Mucosa of gallbladder (tissue), 1 donor: Measurements from ENCODE around the gene TPRG1L. TPM values are rescaled to one million over a fixed set of nuclear protein-coding genes. Genes with fewer than 3 reads are reported as not detected.
"Not testable (repeated sequence)": the region's sequence is repeated elsewhere in the genome, so short reads cannot be mapped to it uniquely, and the experiment has no call there.

Source experiments
- DNase-seq: peaks from one replicate; pipeline ENCODE4 v3.0.0-alpha.2; 2020; ENCODE audit warnings: low spot score
- total RNA-seq: library from RNA; stranded (reverse); gene quantifications from one replicate; pipeline ENCODE4 v1.2.1, GENCODE V29; 2021
- donor health status: DM: no; HTN: no; CAD: no.

Gene TPRG1L
- total RNA-seq = 96.5 TPM

- peak; percentile 98 for DNase-seq
Observed at GRCh38 chr1:3624200-3625136, at the start of gene TPRG1L. Gene TPRG1L (plus strand): TSS chr1:3625015. CDS start chr1:3625073, 58 bp downstream.

- not testable (repeated sequence) for DNase-seq
Observed at GRCh38 chr1:3575515-3575914, 49.3 kb upstream of the TPRG1L start.

- no peak for DNase-seq
Observed at GRCh38 chr1:3575993-3576392, 48.8 kb upstream of the TPRG1L start.

- peak; percentile 17 for DNase-seq
Observed at GRCh38 chr1:3577300-3577699, 47.5 kb upstream of the TPRG1L start.

GRCh38 chr1:3577711-3578432 is 46.9 kb upstream of the TPRG1L start:
- DNase-seq = no peak

GRCh38 chr1:3578433-3578805 is 46.4 kb upstream of the TPRG1L start:
- DNase-seq = no peak

- no peak for DNase-seq
Observed at GRCh38 chr1:3578906-3579305, 45.9 kb upstream of the TPRG1L start.

- no peak for DNase-seq
Observed at GRCh38 chr1:3579626-3580025, 45.2 kb upstream of the TPRG1L start.

GRCh38 chr1:3580231-3580630 is 44.6 kb upstream of the TPRG1L start:
- DNase-seq = no peak

- DNase-seq = no peak
Observed at GRCh38 chr1:3581296-3582036, 43.3 kb upstream of the TPRG1L start.

GRCh38 chr1:3583751-3584150 is 41.1 kb upstream of the TPRG1L start:
- not testable (repeated sequence) for DNase-seq

GRCh38 chr1:3584915-3585314 is 39.9 kb upstream of the TPRG1L start:
- DNase-seq = no peak

GRCh38 chr1:3585353-3585868 is 39.4 kb upstream of the TPRG1L start:
- DNase-seq = not testable (repeated sequence)

- no peak for DNase-seq
Observed at GRCh38 chr1:3585940-3586568, 38.8 kb upstream of the TPRG1L start.

GRCh38 chr1:3586986-3587759 is 37.6 kb upstream of the TPRG1L start:
- no peak for DNase-seq

- no peak for DNase-seq
Observed at GRCh38 chr1:3588395-3588794, 36.4 kb upstream of the TPRG1L start.

GRCh38 chr1:3590139-3590763 is 34.6 kb upstream of the TPRG1L start:
- no peak for DNase-seq

GRCh38 chr1:3590951-3591865 is 33.6 kb upstream of the TPRG1L start:
- no peak for DNase-seq

- DNase-seq = no peak
Observed at GRCh38 chr1:3593334-3593733, 31.5 kb upstream of the TPRG1L start.
